Sigmoid colon (tissue), 4 donors: ENCODE results near the gene FUS.

Source experiments
- CTCF ChIP-seq, 4 experiments: fragments of 450-650 bp in 3 of 4; fragments of 200-600 bp in 1 of 4; IDR thresholded peaks; one replicate each; pipeline ENCODE4 v1.5.1; 2016 to 2019; ENCODE audit warnings: antibody characterized with exemption in 4 of 4, mild to moderate bottlenecking in 3 of 4, moderate library complexity in 2 of 4
- POLR2A ChIP-seq, 2 donors: fragments of 450-650 bp; IDR thresholded peaks; one replicate each; pipeline ENCODE4 v1.6.1; 2016; ENCODE audit warnings: antibody characterized with exemption in 2 of 2, mild to moderate bottlenecking in 2 of 2, moderate library complexity in 2 of 2
- POLR2AphosphoS5 ChIP-seq, 4 donors: sonication (generic); formaldehyde crosslinking; IDR thresholded peaks; one replicate each; pipeline ENCODE4 v1.6.1; 2017; ENCODE audit warnings: antibody characterized with exemption in 4 of 4

GRCh38 chr16:31189412-31189778, 9.5 kb downstream of the FUS start:
- TF ChIP-seq CTCF (IDR thresholded peaks at IDR 0.05), result no peak
- no peak for TF ChIP-seq POLR2AphosphoS5 (IDR thresholded peaks at IDR 0.05)
- TF ChIP-seq POLR2A (IDR thresholded peaks at IDR 0.05), result no peak
